Stimulated activated CD8-positive, alpha-beta memory T cell treated with anti-CD3 and anti-CD28 coated beads, Interleukin-12 subunit alpha, Interleukin-12 subunit beta, amount 100 ng/mL, for 24 hours (primary cell): ENCODE measurements around the gene COL9A1.

ENCODE experiments used
- DNase-seq: peaks from one replicate; pipeline ENCODE4 v3.0.0-alpha.2; 2020; ENCODE audit errors: extremely low read depth

The COL9A1 gene

DNA sequence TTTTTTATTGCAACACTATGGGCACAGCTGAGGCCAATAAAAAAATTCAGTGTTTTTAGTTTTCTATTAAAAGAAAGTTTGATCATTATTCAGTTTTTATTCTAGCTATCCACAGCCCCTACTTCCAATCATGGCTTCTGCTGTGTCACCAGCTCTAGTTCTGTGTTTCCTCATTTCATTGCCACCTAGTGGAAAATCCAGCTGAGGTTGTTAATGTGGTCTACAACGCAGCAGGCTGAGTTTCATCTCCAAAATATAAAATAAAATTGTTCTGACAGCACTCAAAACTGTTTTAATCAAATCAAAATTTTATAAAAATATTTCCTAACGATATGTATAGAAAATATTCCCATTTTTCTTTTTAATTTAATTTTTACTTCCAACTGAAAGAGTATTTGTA, 13.6 kb downstream of the COL9A1 start:
- DNase-seq = no peak

DNA sequence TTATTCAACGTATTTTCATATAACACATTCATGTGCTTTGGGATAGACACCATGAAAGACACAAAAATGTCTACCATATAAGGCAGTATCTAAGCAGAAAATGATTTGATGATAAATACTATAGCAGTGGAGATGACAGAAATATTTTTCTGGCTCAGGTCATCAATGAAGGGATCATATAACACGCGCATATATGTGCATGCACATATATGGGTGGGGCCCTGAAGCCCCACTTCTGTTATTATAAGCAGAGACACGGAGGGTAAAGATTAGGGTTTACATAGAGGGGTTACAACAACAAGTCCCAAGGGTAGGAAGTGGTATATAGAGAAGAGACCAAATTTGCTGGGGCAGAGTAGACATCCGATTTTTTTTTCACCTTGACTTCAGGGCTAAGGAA, 16.0 kb downstream of the COL9A1 start:
- no peak for DNase-seq

DNA sequence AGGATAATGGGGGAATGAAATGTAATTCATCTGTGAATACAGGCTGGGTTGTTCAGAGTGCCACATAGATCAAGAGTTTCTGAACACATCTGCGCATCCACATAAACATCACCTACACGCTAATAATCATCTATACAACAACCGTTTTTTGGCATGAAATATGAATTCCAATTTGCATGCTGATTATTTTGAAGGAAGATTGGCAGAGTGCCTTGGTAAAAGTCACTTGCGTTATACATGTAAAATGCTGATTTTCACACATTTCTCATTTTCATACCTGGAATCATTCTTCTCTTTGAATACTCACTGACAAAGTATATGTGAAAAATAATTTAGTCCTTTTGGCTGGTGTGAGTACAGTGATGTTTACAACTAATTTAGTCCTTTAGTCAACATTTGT, 17.7 kb downstream of the COL9A1 start:
- DNase-seq = no peak

DNA sequence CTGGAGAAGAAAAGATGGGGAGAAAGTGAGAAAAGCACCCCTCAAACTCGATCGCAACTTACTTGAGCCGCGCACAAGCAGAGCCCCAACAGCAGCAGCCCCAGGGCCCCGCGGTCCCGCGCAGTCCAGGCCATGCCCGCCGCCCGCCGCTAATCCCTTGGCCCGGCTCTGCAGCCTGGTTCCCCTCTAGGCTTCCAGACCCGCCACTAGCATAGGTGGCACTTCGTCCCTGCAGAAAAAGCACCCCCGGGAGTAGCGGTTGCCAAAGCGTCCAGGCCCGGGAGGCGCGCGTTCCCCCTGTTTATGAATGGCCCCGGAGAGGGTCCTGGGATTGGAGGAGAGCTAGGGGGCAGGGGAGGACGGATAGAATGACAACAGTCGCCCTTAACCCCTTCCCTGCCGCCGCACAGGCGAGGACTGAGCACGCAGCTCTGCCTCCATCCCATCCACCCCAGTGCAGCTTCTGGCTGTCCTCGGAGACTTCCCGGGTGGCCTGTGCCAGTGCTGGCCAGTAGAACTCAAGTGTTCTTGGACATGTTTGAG, 19.9 kb downstream of the COL9A1 start:
- DNase-seq = no peak

DNA sequence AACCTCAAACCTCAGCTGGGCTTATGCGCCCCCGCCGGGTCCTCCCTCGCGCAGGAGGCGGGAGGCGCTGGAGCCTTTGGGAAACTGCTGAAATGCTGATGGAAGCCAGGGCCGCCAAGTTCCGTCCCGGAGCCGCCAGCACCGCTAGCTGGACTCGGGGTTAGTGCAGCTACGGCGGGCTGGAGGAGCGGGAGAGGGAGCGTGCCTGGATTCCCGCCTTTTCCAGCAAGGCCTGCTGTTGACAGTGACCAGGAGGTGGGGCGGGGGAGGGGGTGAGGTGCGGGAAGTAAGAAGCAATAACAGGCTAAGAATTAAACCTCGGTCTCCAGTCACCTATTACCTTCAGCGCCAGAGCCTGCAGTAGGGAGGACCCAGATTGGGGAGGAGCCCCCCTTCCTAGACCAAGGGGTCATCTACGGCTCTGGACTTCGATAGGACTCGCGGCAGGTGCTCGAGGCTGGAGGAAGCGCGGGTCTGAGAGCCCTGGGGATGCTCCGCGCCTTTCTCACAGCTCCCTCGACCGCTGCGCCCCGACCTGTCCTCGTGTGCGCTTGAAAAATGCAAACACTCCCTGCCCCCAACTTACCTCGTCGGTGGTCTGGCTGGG, 20.5 kb downstream of the COL9A1 start:
- no peak for DNase-seq

DNA sequence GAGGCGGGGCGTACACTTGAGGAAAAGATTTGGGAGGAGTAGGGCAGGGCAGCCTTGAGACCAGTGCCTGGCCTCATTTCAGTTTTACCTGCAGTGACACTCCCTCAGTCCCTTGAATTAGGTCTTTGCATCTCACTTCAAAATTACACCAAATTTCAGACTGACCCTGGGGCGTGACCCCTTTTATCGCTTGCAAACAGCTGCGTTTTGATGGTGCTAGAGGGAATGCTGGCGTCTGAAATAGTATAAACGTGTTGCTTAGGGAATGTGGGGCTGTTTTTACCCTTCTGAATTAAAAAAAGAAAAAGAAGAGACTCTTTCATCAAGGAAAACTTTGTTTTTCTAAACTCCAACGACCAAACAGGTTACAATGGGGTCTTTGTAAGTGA, 21.0 kb downstream of the COL9A1 start:
- no peak for DNase-seq

DNA sequence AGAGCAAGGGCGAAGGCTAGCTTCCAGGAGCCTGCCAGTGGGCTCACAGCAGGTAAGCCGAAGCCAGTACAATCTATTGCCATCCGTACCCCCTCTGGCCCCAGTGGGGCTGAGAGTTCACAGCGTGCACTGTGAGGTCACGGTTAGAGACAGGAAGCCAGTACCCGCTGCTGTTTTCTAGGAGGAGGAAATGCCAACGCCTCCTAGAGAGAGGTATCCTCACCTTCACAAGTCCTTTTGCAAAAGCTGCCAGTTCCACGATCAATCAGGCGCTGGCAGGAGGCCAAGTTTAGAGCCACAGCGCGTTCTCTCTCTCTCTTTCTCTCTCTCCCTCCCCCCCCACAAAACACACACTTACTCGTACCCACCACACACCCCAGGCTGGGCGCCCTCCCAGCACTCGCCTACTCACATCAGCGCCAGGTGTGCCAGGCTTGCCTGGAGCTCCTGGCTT, 22.5 kb downstream of the COL9A1 start:
- DNase-seq = no peak

DNA sequence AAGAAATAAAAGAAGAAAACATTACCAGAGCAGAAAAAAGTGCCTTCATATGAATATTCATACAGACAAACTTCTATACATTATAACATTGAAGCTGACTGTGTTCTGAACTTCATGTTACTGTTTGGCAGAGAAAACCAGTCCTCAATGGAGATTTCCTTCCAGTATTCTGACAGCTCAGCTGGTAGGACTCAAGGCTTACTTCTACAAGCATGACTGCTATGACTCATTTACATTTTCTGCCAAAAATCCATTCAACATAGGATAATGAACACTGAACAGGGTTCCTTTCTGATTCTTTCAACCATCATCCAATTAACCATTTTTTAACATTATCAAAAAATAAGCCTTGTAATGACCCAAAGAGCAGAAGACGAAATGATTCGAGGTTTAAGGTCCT, 25.4 kb downstream of the COL9A1 start:
- no peak for DNase-seq

DNA sequence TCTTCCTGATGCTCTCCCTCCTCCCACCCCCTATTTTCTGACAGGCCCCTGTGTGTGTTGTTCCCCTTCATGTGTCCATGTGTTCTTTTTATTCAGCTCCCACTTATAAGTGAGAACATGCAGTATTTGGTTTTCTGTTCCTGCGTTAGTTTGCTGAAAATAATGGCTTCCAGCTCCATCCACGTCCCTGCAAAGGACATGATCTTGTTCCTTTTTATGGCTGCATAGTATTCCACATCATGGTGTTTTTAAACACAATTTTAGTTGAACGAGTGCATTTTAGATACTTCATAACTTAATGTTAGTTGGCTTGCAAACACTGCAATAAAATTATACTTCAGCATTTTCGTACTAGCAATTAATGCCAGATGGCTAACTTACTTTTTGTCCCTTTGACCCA, 28.5 kb downstream of the COL9A1 start:
- DNase-seq = no peak

DNA sequence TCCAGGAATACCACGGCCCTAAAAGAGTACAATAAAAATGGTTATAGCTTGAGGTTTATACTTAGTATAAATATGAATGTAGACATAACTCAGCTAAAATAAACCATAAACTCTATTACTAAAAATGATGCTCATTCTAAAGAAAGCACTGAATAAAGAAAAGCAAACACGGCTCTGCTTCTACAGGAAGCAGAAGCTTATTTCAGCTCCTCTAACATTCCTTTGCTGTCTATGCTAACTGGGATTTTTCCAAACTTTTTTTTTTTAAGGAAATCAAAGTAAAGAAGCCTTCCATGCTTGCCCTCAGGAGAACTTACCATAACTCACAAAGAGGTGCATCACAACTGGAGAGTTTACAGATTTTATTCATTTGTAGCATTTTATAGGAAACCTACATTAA, 30.8 kb downstream of the COL9A1 start:
- no peak for DNase-seq

DNA sequence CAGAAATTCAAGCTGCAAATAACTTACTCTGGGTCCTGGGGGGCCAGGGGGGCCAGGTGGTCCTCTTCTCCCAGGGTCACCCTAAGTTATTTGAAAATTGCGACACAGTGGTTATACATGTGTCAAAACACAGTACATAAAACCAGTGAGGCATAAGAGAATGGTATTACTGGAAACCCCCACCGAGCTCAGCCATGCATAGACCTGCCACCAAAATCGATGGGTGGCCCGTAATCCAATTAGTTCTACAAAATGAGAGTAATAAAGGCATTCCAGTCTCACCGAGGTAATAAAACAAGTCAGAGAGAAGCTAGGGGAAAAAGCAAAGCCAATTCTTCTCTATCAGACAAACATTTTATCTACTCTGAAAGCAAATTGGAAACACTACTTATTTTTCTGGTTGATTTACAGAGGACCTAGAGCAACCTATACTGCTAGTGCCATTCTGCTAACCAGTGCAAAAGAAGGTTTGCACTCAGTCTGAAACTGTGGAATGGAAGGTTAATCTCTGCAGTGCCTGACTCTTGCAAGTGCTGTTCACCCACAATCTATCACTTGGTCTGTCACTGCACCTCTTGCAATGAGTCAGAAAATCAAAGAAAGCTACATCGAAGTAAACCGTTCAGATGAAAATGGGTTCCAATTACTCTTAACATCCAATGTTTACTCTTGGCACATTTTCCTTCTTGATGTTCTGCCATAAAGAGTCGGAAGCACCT, 32.4 kb downstream of the COL9A1 start:
- no peak for DNase-seq

DNA sequence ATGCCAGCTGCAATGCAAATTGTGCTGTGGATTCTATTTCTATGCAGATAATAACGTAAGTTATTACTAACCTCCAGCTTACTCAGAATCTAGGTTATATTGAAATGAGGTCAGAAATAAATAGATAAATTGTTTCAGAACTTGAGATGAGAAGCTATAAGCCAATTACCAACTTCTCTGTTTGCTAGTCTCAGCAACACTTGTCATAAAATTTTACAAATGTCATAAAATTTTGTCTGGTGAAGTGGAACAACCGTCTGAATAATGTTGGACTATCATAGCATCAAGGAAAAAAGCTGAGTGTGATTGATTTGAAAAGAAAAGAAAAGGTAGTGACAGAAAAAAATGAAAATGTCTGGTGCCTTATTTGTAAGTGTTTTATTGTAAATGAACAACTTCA, 36.7 kb downstream of the COL9A1 start:
- no peak for DNase-seq

DNA sequence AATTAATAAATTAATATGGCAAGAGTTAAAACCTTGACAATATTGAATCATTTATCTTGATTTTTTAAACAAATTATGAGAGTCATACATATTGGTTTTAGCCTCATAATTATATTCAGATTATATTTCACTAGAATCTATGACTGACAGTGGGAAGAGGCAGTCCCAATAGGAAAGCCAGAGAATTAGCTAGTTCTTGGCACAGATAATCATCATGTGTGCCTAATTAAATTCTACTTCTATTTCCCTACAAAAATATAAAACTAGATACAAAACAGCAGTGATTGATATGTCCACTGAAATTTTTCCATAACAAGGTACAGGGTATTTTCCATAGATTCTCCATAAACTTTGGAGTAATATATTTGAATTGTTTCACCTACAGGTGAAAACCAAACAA, 38.6 kb downstream of the COL9A1 start:
- no peak for DNase-seq

DNA sequence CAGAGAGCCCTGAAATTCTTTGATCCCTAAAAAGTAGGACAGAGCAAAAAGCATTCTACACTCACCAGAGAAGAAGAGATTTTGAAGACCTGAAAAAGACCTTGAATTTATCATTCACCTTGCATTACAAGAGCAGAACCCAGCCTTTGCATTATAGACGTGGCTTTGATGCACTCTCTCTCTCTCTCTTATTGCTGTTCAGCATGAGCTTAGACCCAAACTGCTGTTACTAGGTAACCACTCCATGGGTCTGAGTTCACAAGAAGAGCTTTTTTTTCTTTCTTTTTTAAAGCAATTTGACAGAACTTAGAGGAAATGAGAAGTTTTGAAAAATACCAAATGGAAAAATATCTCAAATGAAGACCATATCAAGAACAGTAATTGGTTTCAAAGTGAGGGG, 44.4 kb downstream of the COL9A1 start:
- no peak for DNase-seq

DNA sequence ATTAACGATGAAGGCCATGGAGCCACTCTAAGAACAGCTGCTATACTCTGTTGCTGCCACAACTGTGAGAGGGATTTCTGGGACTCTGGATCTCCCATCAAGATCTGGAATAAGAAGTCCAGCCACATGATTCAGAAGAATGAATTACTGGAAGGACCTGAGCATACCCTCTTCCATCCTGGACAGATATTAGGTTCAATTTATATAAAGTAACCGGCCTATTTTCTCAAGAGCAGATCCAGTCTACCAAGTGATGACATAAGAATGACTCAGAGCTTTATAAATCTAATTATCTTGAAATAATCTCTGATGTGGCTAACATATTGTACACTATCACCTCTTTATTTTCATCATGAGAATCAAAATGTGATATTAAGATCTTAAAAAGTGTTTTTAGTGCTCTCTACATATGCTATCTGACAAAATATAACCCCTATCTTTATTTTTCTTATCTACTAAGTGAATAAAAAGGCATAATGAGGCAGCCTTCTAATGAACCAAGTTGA, 45.1 kb downstream of the COL9A1 start:
- DNase-seq = no peak

DNA sequence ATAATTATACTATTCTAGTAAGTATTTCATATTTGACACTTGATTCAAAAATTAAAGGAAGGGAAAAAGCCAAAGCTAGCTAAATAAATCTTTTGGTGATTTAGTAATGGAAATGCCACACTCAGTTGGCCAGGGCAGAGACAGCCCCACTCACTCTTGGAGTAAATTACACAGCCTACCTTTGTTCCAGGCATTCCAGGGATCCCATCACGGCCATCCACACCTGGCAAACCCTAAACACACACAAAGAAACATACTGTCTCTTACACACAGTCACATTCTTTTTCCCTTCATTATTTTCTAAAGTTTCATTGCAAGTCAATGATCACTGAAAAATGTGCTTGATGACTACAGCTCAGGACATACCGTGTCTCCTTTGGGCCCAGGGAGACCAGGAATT, 48.1 kb downstream of the COL9A1 start:
- no peak for DNase-seq

DNA sequence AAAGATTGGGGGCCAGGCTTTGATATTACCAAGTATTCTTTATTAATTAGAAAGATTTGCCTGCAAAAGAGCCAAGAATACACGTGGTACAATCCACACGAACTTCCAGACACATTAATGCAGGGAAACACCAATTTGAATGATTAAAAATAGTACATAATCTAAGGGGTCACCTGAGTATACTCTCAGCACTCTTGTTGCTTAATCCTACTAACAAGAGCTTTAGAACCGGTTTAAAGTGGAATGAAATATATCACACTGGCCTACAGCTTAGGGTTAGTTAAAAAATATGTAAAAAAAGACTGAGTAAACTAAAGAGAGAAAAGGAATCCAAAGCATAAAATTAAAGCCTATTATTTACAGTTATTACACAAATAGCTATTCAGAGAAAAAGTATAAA, 49.0 kb downstream of the COL9A1 start:
- DNase-seq = no peak

DNA sequence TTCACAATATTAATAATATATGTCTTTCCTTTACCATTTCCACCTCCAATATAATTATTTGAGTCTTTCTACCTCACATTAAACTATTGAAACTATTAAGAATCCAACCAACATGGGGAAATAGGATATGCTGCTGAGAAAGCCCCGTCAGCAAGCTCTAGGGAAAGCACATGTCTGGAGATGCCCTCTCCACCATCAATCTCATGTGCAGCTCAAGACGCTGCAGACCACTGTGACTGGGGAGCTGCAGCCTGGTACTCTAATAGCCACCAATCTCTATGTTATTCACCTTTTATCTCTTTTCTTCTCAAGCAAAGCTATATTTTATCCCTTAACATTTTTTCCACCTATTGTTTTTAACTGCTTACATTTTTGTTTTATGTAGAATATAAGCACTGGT, 50.3 kb downstream of the COL9A1 start:
- no peak for DNase-seq

DNA sequence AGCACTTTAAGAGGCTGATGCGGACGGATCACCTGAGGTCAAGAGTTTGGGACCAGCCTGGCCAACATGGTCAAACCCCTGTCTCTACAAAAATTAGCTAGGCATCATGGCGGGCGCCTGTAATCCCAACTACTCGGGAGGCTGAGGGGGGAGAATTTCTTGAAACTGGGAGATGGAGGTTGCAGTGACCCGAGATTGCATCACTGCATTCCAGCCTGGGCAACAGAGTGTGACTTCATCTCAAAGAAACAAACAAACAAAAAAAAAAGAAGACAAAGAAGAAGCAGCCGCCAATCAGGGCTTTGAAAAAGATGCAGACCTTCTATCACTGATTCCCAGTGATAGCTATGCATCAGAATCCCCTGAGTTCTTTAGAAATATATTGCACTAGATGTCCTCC, 56.8 kb downstream of the COL9A1 start:
- DNase-seq = no peak

DNA sequence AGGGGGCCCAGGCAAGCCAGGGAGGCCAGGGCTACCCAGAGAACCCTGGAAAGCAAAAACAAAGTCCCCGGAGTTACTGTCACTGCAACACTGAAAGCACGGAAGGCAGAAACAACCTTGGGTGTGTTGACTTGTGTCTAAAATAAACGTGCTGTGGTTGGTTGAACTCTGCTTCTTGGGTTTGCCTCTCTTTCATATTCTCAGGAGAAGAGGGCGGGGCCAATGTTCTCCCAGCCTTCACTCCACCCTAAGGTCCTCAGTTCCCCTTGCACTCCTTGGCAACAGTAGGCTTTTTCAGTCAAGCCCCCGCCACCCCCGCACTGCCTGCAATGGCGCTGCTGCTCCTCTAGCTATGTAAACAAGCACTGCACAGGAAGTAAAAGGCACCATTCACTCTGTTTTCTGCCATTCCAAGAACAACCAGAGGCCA, 60.9 kb downstream of the COL9A1 start:
- DNase-seq = no peak

DNA sequence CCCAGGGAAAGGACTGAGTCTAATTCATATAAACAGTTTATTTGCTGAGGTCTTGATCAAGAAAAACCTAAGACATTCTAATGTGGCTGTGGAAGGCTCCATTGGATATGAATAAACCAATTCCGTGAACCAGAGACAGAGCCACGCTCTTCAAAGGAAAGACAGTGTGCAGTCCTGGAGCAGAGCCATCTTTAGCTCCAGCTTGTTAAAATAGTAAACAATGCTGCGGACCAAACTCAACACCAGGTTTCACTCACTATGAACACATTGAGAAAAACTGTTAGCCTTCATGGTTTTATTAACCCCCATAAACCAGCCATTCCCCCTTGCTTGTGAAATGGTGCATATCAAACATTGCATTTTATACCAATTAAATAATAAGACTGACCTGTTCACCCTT, 61.9 kb downstream of the COL9A1 start:
- DNase-seq = no peak

DNA sequence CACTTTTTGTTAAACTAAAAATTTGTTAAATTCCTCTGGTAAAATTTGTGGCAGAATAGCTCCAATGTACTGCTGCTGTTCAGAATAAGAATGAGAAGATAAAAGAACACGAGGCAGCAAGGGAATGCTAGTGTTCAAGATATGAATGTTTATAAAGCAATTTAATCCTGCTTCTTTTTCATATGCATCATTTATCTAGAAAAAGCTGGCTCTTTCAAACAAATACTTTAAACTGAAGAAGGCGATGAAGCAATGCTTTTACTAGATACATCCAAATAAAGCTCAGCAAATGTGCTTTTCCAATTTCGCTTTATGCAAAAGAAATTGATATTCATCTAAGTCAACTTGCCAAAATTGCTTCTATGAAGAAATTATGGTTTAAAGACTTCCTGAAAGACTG, 66.5 kb downstream of the COL9A1 start:
- no peak for DNase-seq

DNA sequence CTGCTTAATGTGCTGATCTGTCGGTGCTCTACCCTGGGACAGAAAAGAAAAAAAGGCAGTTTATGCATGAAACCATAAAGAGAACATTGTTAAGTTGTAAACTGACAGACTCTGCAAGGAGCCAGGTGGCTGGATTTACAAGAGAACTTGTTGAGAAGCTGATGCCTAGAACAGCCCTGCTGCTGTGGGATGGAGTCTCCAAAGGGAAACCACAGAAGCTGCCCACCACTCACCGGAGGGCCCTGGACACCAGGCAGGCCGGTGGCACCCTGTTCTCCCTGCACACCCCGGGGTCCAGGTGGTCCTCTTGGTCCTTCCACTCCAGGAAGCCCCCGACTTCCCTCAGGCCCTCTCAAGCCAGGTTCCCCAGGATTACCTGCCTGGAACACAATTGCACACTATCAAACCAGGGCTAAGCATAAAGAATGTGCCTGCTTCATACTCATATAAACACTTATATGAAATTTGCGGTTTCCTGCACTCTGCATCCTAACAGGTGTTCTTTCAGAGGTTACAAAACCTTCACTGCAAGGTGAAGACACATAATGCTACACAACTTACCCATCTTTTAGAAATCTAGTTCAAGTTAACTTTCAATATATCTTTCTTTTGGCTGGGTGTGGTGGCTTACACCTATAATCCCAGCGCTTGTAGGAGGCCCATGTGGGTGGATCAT, 68.2 kb downstream of the COL9A1 start:
- DNase-seq = no peak
